Dedifferentiated amniotic fluid mesenchymal stem cell (primary cell): ENCODE data around the gene E2F4.

Experiments used
- DNase-seq: peaks from one replicate; pipeline ENCODE4 v3.0.0-alpha.2; 2016; ENCODE audit errors: extremely low spot score

E2F4 gene, protein sequence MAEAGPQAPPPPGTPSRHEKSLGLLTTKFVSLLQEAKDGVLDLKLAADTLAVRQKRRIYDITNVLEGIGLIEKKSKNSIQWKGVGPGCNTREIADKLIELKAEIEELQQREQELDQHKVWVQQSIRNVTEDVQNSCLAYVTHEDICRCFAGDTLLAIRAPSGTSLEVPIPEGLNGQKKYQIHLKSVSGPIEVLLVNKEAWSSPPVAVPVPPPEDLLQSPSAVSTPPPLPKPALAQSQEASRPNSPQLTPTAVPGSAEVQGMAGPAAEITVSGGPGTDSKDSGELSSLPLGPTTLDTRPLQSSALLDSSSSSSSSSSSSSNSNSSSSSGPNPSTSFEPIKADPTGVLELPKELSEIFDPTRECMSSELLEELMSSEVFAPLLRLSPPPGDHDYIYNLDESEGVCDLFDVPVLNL

DNA sequence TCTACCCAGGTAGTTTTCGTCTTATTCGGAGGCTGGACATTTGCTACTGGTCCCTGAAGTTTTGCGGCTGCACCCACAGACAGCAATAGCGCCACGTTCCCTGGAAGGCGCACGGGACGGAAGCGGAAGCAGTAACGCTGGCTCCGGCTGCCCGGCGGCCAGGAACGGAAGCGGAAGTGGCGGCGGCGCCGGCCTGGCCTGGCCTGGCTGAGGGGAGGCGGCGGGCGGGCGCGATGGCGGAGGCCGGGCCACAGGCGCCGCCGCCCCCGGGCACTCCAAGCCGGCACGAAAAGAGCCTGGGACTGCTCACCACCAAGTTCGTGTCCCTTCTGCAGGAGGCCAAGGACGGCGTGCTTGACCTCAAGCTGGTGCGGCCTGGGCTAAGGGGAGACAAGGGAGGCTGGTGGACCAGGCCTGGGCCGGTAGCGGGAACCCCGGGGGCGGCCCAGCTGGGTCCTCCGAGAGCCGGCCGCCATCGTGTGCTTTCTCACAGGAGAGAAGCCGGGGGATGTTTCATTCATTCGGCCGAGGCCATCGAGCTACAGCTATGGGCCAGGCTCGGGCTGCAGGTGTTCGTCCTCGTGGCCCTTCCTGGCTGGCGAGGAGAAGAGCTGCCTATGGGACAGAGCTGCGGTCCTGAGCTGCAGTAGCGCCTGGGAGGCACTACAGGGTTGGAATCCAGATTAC, at the start of gene E2F4:
E2F4 (plus strand) TSS at position 161 of the 687 bp plus-strand sequence; CDS start at position 234, 73 bp downstream.
- DNase-seq: peak; percentile 87

DNA sequence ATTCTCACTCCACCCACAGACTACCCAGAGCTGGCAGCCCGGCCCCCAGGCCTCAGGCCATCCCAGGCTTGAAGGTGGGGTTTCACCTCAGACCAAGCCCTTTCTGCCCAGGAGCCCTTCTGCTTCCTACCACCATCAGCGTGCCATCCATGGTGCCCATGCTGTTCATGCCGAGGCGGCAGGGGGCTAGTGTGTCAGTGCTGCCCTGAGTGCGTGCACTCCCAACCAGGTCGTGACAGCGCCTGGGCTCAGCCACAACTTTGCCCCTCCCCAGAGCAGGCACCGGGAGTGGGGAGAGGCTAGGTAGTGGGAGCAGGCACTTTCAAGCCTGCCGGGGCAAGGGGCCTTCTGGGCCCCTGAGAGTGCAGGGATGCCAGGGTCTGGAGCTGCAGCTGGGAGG, 49.6 kb upstream of the E2F4 start:
- no peak for DNase-seq

DNA sequence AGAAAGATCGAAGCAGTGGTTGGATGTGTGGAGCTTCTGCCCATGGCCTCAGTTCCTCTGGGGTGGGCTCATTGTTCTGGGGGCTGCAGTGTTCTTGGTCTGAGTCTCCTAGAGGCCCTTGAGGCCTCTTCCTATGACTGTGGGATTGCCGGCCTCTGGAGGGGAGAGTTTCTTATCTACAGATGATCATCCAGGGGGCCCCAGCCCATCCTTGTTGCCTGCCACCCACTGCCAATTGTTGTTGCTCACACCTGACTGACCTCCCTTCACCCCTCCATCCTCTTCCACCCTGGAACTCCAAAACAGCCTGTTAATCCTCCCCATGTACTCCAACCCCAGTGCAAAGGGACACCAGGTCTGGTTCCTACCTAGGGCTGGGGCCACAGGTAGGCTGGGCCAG, 47.0 kb upstream of the E2F4 start:
- no peak for DNase-seq

DNA sequence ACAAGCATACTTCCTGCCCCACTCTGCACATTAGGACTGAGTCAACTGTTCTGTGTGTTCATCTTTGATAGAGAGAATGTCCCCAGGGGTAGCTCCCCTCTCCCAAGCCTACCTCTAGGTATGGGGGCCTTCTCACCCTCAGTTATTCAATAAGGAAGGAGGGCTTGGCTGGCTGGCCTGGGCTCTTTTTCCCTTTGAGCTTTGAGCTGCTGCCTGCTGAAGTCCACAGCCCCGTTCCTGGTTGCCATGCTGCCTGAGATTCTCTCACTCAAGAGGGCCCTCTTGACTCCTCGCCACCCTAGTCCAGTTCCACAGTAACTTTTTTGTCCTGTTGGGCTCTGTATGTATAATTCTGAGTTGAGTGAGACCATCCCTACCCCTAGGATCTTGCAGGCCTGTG, 46.2 kb upstream of the E2F4 start:
- DNase-seq: no peak

DNA sequence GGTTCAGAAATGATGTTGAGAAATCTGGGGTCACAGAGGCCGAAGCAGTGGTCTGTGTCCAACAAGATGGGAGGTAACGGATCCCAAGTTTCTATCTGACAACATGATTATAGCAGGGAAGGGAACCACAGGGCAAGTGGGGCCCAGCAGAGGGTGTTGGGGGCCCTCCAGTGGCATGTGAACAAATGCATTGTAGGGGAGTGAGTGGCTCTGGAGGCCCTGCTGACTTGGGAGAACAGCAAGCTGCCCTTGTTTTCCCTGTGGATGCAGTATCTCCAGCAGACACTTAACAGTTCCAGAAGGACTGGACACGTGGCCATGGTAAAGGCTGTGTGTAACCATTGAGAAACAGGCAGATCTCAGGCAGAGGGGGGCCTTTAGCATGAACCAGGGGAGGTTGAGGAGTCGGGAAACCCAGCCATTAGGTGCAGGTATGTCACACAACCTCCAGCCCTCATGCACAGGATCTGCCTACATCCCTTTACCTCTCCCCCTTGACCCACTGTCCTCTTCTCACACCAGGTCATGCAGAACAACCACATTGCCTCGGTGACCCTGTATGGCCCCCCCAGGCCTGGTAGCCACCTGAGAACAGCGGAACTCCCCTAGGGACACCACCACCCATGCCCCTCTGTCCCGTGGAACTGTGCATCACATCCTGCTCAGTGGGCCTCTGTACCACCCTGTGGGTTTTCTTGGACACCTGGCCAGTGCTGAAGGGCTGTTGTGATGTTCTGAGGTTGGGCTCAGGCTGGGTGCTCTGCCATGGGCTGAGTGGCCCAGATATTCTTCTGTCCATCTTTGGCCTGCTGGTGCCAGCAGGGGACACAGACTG, 45.2 kb upstream of the E2F4 start:
- DNase-seq: no peak

DNA sequence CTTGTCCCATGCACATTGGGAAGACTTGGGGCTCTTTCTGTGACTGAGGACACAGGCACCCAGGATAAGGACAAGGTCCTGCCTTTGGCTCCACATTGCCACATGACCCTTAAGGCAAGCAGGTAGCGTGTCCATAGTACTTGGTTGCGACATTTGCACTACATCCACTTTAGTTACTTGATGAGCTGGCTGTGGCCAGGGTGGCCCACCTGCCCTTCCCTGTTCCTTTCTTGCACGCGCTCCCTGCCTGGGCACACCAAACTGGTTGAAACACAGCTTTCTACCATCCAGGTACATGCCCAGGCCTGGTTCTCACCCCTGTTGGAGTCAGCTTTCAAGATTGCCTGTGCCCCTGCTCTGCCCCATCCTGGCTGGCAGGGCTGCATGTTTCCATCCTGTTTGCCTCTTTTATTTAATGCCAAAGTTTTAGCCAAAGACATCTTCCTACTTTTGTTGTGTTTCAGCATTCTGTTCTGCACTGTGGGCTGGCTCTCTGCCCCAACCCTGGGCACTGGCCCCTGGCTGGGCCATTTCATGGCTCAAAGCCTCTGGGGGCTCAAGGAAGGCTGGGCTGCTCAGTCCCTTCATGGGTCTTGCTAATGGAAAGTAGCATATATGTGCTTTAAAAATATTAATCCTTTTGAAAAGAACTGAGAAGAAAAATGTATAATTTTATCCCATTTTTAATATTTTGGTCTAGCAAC, 44.4 kb upstream of the E2F4 start:
- no peak for DNase-seq

DNA sequence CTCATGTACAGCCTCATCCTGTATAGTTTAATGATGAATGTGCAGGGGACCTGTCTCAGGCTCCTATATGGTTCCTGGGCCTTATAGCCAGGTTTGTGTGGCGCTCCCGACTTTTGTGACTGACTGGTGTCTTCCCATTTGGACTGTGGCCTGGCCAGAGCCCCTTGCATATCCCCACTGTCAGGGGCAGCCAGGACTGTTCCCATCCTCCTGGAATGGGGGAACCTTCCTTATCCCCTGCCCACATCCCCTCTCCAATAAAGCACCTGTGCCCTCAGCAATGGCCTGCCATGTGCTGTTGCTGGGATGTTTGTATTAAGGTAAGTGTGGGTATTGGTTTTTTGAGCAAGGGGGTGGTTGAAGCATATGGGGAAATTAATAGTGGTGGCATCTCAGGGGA, 43.7 kb upstream of the E2F4 start:
- DNase-seq: no peak

DNA sequence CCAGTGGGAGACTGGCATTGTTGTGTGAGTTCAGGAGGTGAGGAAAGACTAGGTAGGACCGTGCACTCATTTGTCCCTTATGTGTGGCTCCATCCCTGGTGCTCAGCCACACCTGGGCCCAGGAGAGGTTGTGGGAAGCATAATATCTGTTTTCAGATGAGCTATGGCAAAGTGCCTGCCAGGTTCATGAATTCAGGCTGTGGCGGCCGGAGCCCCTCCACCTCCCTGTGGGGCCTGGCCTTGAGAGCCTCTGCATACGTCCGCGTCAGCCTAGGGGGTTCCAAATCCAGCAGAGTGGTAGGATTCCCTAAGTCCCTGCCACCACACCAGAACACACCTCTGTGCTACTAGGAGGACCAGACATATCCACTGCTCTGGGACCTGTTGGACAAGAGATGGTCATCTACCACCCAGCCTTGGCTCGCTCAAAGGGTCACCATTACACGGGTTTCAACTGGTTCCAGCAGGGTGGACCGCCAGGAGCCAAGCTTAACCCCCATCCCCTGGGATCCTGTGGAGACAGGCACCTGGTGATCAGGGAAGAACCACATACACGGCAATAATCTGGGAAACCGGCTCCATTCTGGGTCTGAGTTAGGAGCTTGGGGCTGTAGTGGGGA, 43.2 kb upstream of the E2F4 start:
- no peak for DNase-seq

DNA sequence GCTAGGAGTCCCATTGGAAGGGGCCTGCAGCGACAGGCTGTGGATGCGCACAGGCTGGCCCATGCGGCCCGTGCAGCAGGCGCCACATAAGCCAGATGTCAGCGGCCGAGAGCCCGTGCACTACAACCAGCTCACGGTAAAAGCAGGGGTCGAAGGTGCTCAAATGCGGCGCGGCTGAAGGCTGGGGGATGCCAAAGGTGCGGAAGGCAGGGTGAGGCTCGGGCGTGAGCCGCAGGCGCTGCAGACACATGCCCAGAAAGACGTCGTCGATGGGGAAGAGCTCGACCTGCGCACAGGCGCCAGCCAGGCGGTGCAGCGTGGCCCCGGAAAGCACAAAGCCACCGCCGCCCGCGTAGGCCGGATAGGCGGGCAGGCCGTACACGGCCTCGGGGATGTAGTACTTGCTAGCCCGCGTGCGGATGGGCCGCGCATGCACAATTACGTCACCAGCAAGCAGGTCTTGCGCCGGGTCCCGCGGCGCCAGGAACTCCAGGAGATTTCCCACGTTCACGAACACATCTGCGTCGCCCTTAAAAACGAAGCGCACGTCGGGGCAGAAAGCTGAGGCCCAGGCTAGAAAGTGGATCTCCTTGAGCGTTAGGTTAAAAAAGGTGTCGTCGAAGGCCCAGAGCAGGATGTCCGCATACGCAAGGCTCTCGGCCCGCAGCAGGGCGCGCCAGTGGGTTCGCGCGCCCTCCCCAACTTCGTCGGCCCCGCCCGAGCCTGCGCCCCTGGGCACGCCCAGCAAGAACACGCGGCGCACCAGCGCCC, 42.5 kb upstream of the E2F4 start:
- DNase-seq: no peak

DNA sequence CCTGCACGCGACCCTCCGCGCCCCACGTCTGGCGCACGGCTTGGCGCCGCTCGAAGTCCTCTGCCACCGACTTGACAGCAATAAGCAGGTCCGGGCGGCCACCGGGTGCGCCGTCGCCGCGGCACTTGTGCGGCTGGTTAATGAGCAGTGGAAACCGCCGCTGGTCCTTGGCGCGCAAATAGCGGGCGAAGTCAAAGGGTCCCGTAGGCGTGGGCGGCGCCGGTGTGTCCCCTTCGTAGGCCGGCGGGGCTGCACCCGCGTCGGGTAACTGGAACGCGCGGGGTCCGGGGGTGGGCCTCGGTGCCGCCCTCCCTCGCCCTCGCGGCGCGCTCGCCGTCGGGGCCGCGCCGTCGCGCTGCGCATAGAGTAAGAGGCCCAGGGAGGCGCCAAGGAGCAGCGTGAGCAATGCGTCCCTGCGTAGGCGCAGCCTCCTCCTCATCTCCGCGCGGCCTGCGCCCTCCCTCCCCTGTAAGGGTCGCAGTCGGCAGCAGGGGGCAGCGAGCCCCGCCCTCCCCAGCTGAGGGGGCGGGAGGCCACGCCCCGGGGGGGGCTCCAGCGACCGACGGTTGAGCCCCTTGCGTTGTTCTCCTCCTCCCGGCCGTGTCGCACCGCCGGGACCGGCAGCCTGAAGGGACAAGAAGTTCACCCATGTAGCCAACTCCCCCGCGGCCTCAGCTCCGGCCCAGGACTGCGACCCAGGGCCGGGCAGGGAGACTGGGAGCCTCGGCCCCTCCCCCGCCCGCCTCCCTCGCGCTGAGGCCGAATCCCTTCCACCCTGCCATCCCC, 41.7 kb upstream of the E2F4 start:
- DNase-seq: no peak

DNA sequence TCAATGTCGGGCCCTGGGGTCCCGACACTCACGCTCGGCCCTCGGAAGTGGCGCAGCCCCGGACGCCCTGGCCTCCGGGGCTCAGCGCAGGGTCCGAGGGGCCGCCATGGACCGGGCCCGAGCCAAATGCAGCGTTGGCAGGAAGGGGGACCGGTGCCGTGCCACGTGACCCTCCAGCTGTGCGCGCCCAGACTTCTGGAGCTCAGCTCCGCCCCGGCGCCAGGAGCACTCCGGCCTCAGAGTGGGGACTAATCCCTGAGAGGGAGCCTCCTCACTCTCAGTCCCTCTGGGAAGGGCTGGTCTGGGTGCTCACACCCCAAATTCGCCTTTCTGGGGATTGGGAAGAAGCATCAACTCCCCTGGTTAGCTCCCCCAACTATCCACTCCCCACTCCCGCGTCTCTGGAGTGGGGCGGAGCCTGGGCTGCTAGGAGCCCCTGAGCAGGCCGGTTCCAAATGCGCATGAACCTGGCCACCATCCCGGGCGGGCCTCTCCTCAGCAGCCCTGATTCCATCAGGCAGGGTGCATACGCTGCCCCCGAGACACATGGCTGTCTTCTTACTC, 41.0 kb upstream of the E2F4 start, which contains the start of gene B3GNT9:
B3GNT9 (minus strand) TSS at position 166 of the 564 bp plus-strand sequence. CDS start 513 bp downstream, outside the sequence.
- DNase-seq: peak; percentile 56

DNA sequence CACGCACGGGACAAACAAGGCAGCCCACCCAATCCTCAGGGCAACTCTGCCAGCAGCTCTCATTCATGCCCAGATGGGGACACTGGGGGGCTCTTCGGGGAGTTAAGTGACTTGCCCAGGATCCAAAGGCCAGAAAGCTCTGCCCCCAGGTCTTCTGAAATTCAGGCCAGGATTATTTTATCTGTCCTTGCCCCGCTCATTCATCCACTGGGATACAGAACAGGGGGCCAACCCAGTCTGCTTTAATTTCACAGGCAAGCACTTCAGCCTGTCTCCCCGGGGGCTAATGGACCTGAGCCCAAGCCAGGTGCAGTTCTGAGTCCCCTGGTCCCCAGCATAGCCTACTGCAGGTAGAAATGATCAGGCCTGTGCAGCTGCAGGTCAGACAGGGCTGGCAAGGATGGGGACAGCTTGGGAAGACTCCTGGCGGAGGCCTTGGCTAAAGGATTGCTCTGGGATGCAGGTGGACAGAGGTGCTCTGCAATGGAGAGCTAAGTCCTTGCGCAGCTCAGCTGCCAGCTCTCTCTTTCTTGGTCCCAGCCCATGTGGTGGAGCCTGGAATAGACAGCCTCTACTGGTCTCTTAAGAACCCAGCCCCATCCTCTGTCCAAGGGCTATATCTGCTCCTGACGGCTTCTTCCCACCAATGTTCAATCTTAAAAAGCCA, 40.4 kb upstream of the E2F4 start:
- no peak for DNase-seq

DNA sequence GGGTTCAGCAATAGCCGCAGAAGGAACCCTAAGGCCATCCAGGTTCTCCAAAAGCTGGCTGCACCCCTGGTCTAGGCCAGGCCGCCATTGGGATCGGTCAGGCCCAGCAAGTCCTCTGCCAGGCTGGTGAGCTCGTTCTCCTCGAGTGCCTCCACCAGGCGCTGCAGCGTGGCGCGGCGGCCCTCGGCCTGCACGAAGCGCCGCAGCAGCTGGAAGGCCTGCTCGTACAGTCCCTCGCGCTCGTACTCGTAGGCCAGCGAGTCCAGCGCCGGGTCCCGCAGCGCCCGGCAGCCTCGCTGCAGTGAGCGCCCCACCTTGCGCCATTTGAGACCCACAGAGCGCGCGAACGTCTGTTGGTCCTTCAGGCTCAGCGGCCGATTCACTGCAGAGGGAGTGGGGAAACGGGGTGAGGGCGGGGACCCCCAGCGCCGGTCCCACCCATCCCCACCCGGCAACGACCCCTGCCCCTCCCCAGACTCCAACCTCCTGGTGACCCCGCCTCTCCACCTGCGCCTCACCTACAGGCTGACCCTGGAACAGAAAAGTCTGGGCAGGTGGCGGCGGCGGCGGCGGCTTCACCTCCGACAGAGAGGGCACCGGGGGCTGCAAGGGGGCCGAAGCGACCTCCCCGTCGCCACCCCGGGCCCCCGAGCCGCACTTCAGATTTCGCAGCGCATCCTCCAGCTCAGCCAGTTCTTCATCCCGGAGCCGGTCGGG, 37.2 kb upstream of the E2F4 start:
- DNase-seq: no peak

DNA sequence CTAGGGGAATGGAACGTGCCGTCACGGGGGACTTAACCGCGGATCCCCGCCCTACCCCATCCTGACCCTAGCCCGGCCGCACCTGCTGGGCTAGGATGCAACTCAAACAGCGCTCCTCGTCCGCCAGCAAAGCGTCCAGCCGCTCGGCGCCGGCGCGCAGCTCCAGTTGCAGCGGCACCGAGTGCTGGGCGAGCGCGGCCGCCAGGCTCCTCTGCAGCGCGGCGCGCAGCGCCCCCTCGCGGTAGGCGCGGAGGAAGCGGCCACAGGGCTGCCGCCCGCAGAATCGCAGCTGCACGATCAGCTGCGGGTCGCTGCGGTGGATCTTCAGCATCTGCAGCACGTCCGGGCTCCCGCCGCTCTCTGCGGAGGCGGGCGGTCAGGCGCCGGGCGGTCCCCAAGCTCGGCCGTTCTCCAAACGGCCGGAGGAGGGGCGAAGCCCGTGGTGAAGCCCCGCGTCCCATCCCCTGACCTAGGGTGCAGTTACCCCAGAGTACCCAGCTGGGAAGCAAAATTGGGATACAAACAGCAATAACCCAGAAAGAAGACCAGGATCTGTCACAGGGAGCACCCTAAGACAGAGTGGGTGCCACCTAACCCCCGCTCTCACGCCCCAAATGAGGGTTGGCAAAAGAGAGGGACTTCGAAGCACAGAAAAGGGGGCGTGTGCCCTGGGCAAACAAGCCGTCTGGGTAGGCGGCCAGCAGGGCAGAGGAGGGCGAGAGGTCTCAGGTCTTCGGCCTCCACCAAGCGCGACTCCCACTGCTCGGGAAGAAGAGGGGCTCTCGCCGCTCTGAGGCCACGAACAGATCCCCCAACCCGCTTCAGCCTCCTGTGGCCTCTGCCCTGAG, 36.4 kb upstream of the E2F4 start:
- peak; percentile 44 for DNase-seq

DNA sequence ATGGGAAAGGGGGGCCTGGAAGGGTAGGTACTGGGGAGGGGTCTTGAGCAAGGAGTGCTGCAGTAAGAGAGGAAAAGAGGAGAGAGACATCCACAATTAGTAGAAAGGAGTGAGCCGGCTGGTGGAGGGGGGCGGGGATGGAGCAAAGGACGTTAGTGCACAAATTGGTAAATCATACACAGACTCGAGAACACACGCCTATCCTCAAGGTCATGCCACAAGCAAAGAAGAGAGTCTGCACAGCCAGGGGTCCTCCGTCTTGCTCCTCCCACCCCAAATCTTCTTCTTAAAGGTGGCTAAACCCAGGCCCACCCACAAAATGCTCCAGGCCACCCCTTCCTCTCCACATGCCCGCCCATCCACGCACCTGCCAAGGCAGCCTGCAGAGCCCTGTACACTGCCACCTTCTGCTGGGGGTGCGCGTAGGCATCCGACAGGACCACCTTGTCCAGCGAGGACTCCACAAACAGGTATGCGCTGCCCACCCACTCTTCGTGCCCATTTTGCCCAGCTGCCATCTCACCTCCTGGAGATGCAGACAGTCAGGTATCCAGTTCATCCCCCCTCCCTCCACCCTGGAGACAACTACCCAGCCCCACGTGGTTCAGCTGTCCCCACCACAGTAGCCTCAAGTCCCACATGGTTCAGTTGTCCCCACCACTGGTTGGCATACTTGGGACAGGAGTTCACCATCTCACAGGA, 35.7 kb upstream of the E2F4 start:
- DNase-seq: no peak

DNA sequence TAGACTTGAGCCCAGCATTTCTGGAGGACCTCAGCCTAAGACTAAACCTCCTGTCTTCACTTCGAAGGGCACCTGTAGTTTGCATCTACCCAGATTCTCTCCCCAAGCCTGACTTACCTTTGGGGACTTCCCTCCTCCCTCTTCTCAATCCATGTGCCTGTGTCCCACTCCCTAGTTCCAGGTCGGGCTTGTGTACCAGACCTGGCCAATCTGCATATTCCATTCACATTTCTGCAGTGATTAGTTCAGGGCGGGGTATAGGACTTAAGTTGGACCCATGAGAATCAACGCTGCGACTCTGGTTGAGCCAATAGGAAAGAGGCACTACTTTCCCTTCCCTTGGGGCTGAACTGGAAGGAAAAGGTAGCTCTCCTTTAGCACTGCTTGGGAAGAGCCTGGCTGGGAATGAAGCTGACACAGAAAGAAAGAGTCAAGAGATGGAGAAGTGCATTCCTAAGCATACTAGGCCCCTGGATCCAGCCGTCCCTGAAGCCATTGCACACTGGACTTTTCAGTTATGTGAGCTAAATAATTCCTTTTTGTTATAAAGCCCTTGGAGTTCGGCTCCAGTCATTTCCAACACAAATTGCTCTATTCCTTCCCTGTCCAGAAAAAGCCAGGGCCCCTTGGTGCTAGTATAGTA, 34.7 kb upstream of the E2F4 start:
- no peak for DNase-seq
